Mesenchymal stem cell (in vitro differentiated cells and primary cell): Measurements from ENCODE around the gene NRXN3.

ENCODE experiments used
- DNase-seq: peaks from one replicate; pipeline ENCODE4 v3.0.0-alpha.2; 2013
- H2AFZ ChIP-seq: one replicate; pipeline ENCODE4 v1.6.1; 2013; ENCODE audit warnings: low read depth, mild to moderate bottlenecking, control low read depth, inconsistent platforms, low read length, moderate library complexity
- H2AK5ac ChIP-seq: 2 replicates; pipeline ENCODE4 v1.6.1; 2013; ENCODE audit warnings: low read length, moderate library complexity, mild to moderate bottlenecking, inconsistent platforms; ENCODE audit not compliant: severe bottlenecking
- H2BK120ac ChIP-seq: one replicate; pipeline ENCODE4 v1.6.1; 2013; ENCODE audit warnings: low read depth, mild to moderate bottlenecking, inconsistent platforms, low read length, moderate library complexity
- H2BK12ac ChIP-seq, 2 experiments: one replicate each; pipeline ENCODE4 v1.6.1; 2013; ENCODE audit warnings: inconsistent platforms in 2 of 2, low read length in 2 of 2, mild to moderate bottlenecking in 2 of 2, moderate library complexity in 2 of 2, control low read depth in 1 of 2
- H2BK15ac ChIP-seq: one replicate; pipeline ENCODE4 v1.6.1; 2013; ENCODE audit warnings: mild to moderate bottlenecking, low read depth, inconsistent platforms; ENCODE audit not compliant: poor library complexity, severe bottlenecking
- H2BK5ac ChIP-seq: 2 replicates; pipeline ENCODE4 v1.6.1; 2013; ENCODE audit warnings: low read depth, mild to moderate bottlenecking, low read length, control low read depth, inconsistent platforms; ENCODE audit not compliant: poor library complexity, severe bottlenecking
- H3K14ac ChIP-seq, 2 experiments: one replicate each; pipeline ENCODE4 v1.6.1; 2013; ENCODE audit warnings: inconsistent platforms in 2 of 2, low read length in 2 of 2, control low read depth in 1 of 2, mild to moderate bottlenecking in 1 of 2, moderate library complexity in 1 of 2
- H3K18ac ChIP-seq, 2 experiments: one replicate each; pipeline ENCODE4 v1.6.1; 2013; ENCODE audit warnings: inconsistent platforms in 2 of 2, low read length in 2 of 2, control low read depth in 1 of 2, low read depth in 1 of 2, mild to moderate bottlenecking in 1 of 2
- H3K23ac ChIP-seq, 2 experiments: one replicate each; pipeline ENCODE4 v1.6.1; 2013; ENCODE audit warnings: inconsistent platforms in 2 of 2, low read length in 2 of 2, mild to moderate bottlenecking in 2 of 2, moderate library complexity in 2 of 2, control low read depth in 1 of 2
- H3K27ac ChIP-seq: 2 replicates; pipeline ENCODE4 v1.5.1; 2013; ENCODE audit warnings: mild to moderate bottlenecking, moderate library complexity, low read length, control low read depth, inconsistent platforms; ENCODE audit not compliant: poor library complexity, severe bottlenecking
- H3K27me3 ChIP-seq, 2 experiments: 2 replicates each; pipeline versions ENCODE4 v1.6.1 to v1.7.0; 2013; ENCODE audit warnings: low read length in 2 of 2, mild to moderate bottlenecking in 2 of 2, moderate library complexity in 2 of 2, control low read depth in 1 of 2, inconsistent platforms in 1 of 2; ENCODE audit not compliant: control insufficient read depth in 1 of 2, insufficient read depth in 1 of 2
- H3K36me3 ChIP-seq, 2 experiments: 2 replicates each; pipeline versions ENCODE4 v1.6.1 to v1.7.0; 2013; ENCODE audit warnings: low read length in 2 of 2, control low read depth in 1 of 2, inconsistent platforms in 1 of 2, low read depth in 1 of 2, mild to moderate bottlenecking in 1 of 2; ENCODE audit not compliant: insufficient read depth in 2 of 2, control insufficient read depth in 1 of 2
- H3K4ac ChIP-seq, 2 experiments: one replicate each; pipeline ENCODE4 v1.6.1; 2013; ENCODE audit warnings: inconsistent platforms in 2 of 2, low read length in 2 of 2, mild to moderate bottlenecking in 2 of 2, moderate library complexity in 2 of 2, control low read depth in 1 of 2, low read depth in 1 of 2
- H3K4me1 ChIP-seq: 2 replicates; pipeline ENCODE4 v1.6.1; 2013; ENCODE audit warnings: low read depth, low read length, control low read depth; ENCODE audit not compliant: control insufficient read depth, insufficient read depth
- H3K4me2 ChIP-seq: 2 replicates; pipeline ENCODE4 v1.6.1; 2013; ENCODE audit warnings: low read length, mild to moderate bottlenecking, inconsistent platforms; ENCODE audit not compliant: poor library complexity, severe bottlenecking
- H3K4me3 ChIP-seq, 2 experiments: 2 replicates each; pipeline versions ENCODE4 v1.5.1 to v1.7.0; 2013; ENCODE audit warnings: low read length in 2 of 2, mild to moderate bottlenecking in 2 of 2, control low read depth in 1 of 2, low read depth in 1 of 2; ENCODE audit not compliant: insufficient read depth in 1 of 2
- H3K79me1 ChIP-seq: replicated peaks from 2 replicates; pipeline ENCODE4 v1.6.1; 2013; ENCODE audit warnings: mild to moderate bottlenecking, control low read depth, low read length, inconsistent platforms; ENCODE audit not compliant: poor library complexity, severe bottlenecking
- H3K9ac ChIP-seq: 2 replicates; pipeline ENCODE4 v1.7.0; 2013; ENCODE audit warnings: mild to moderate bottlenecking, low read length, moderate library complexity
- H3K9me3 ChIP-seq: 2 replicates; pipeline ENCODE4 v1.7.0; 2013; ENCODE audit warnings: mild to moderate bottlenecking, low read length; ENCODE audit not compliant: control insufficient read depth
- H4K8ac ChIP-seq: one replicate; pipeline ENCODE4 v1.6.1; 2013; ENCODE audit warnings: inconsistent platforms, mild to moderate bottlenecking, low read length, moderate library complexity
- H4K91ac ChIP-seq: one replicate; pipeline ENCODE4 v1.6.1; 2013; ENCODE audit warnings: mild to moderate bottlenecking, low read length, inconsistent platforms
- WGBS: methylation state at CpG from one replicate; pipeline ENCODE4 v1.1.7; 2013; ENCODE audit warnings: mixed read lengths; 5-methylcytosine and 5-hydroxymethylcytosine counted together

Gene NRXN3

DNA sequence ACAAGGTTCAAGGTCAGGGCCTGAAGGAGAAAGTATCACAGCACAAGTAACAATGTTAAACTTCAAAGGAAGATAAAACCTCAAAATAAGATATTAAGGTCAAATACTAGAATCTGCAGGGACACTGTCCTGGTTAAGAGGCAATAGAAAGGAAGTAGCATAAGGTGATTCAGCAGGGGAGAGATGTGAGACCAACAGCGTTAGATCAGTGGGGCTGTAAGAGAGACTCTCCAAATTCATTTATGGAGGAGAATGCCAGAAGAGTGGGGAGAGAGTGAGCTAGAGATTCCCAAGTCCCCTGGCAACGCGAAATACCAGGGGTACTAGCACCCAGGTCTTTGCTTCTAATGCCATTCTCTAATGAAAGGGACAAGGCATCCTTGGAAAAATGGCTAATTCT is 1430.2 kb downstream of the NRXN3 start:
- no peak overlapping the region for H3K9ac ChIP-seq
- no peak overlapping the region for H3K27ac ChIP-seq
- peaks cover 0 to 2% of the 10 kb centered on the region in 2 experiments for H3K27me3 ChIP-seq
- no peaks in the 10 kb centered on the region for H3K36me3 ChIP-seq
- H2BK5ac ChIP-seq, result no peak overlapping the region
- H3K4me1 ChIP-seq, result no peaks in the 10 kb centered on the region
- H3K23ac ChIP-seq, result no peak overlapping the region
- no peaks in the 10 kb centered on the region for H3K79me1 ChIP-seq
- H2BK15ac ChIP-seq, result no peak overlapping the region
- no peak overlapping the region for H4K91ac ChIP-seq
- H2BK120ac ChIP-seq, result no peak overlapping the region
- WGBS, result 93% methylated on average over 3 of the region's 3 CpGs
- no peak for DNase-seq
- H2AFZ ChIP-seq, result no peak overlapping the region
- H2AK5ac ChIP-seq, result peak overlapping the region; percentile 86
- H3K9me3 ChIP-seq, result no peaks in the 10 kb centered on the region
- no peak overlapping the region for H3K4ac ChIP-seq
- H3K4me3 ChIP-seq, result no peak overlapping the region
- H3K14ac ChIP-seq, result no peak overlapping the region
- H2BK12ac ChIP-seq, result no peak overlapping the region
- no peak overlapping the region for H3K18ac ChIP-seq
- no peak overlapping the region for H3K4me2 ChIP-seq
- no peak overlapping the region for H4K8ac ChIP-seq

- no peak overlapping the region for H2BK5ac ChIP-seq
- peaks cover 0 to 2% of the 10 kb centered on the region in 2 experiments for H3K27me3 ChIP-seq
- H4K91ac ChIP-seq, result no peak overlapping the region
- no peak overlapping the region for H2AK5ac ChIP-seq
- H3K9ac ChIP-seq, result no peak overlapping the region
- H4K8ac ChIP-seq, result no peak overlapping the region
- no peaks in the 10 kb centered on the region for H3K9me3 ChIP-seq
- H3K4me1 ChIP-seq, result no peaks in the 10 kb centered on the region
- H3K4ac ChIP-seq, result no peak overlapping the region
- DNase-seq, result no peak
- no peak overlapping the region for H3K18ac ChIP-seq
- WGBS, result 73% methylated on average over 5 of the region's 5 CpGs
- no peaks in the 10 kb centered on the region for H3K36me3 ChIP-seq
- no peak overlapping the region for H2AFZ ChIP-seq
- H2BK15ac ChIP-seq, result no peak overlapping the region
- no peaks in the 10 kb centered on the region for H3K79me1 ChIP-seq
- H3K27ac ChIP-seq, result no peak overlapping the region
- H3K4me2 ChIP-seq, result no peak overlapping the region
- H3K14ac ChIP-seq, result no peak overlapping the region
- no peak overlapping the region for H3K4me3 ChIP-seq
- H3K23ac ChIP-seq, result no peak overlapping the region
- no peak overlapping the region for H2BK120ac ChIP-seq
- H2BK12ac ChIP-seq, result no peak overlapping the region
Observed at GRCh38 chr14:79601579-79601978, 1431.4 kb downstream of the NRXN3 start.

- Histone ChIP-seq H3K27me3 (peaks cover 0 to 2% of the 10 kb centered on the region in 2 experiments), H2AFZ (no peak overlapping the region), H3K27ac (no peak overlapping the region), H2BK15ac (no peak overlapping the region), H4K8ac (no peak overlapping the region), H2BK5ac (no peak overlapping the region), H4K91ac (no peak overlapping the region), H3K79me1 (no peaks in the 10 kb centered on the region), H3K4me3 (no peak overlapping the region), H3K23ac (no peak overlapping the region), H3K9ac (no peak overlapping the region), H3K18ac (no peak overlapping the region), H3K4me1 (no peaks in the 10 kb centered on the region), H3K4ac (no peak overlapping the region), H2AK5ac (no peak overlapping the region), H3K36me3 (no peaks in the 10 kb centered on the region), H3K4me2 (no peak overlapping the region), H3K9me3 (no peaks in the 10 kb centered on the region), H2BK12ac (no peak overlapping the region), H2BK120ac (no peak overlapping the region), H3K14ac (no peak overlapping the region)
- 100% methylated on average over 1 of the region's 1 CpG for WGBS
- DNase-seq, result no peak
Observed at GRCh38 chr14:79602045-79602444, 1431.9 kb downstream of the NRXN3 start.

- Histone ChIP-seq H3K23ac (no peak overlapping the region), H4K91ac (no peak overlapping the region), H2AFZ (no peak overlapping the region), H2BK5ac (no peak overlapping the region), H2AK5ac (no peak overlapping the region), H2BK12ac (no peak overlapping the region), H3K79me1 (no peaks in the 10 kb centered on the region), H3K4me3 (no peak overlapping the region), H2BK120ac (no peak overlapping the region), H3K36me3 (no peaks in the 10 kb centered on the region), H3K27ac (no peak overlapping the region), H3K18ac (no peak overlapping the region), H2BK15ac (peak overlapping the region; percentile 26), H3K4me1 (no peaks in the 10 kb centered on the region), H3K27me3 (peaks cover 0 to 2% of the 10 kb centered on the region in 2 experiments), H3K9me3 (no peaks in the 10 kb centered on the region), H4K8ac (no peak overlapping the region), H3K9ac (no peak overlapping the region), H3K14ac (no peak overlapping the region), H3K4ac (no peak overlapping the region), H3K4me2 (no peak overlapping the region)
- no peak for DNase-seq
- 85% methylated on average over 3 of the region's 3 CpGs for WGBS
Observed at GRCh38 chr14:79602742-79603141, 1432.6 kb downstream of the NRXN3 start.
